Activated naive CD8-positive, alpha-beta T cell (primary cell): ENCODE data around the gene VKORC1L1.
"Not testable (repeated sequence)": the region's sequence is repeated elsewhere in the genome, so short reads cannot be mapped to it uniquely, and the experiment has no call there.

ENCODE experiments used
- H3K27ac Mint-ChIP-seq: one replicate; pipeline ENCODE4 v1.8.0; 2021; ENCODE audit warnings: mixed read lengths
- H3K27me3 Mint-ChIP-seq: one replicate; pipeline ENCODE4 v1.8.0; 2021; ENCODE audit warnings: mixed read lengths
- H3K36me3 Mint-ChIP-seq: one replicate; pipeline ENCODE4 v1.8.0; 2021; ENCODE audit warnings: mixed read lengths
- H3K4me1 Mint-ChIP-seq: one replicate; pipeline ENCODE4 v1.8.0; 2021; ENCODE audit warnings: low read depth, mixed read lengths
- H3K4me3 Mint-ChIP-seq: one replicate; pipeline ENCODE4 v1.8.0; 2021; ENCODE audit warnings: mild to moderate bottlenecking, mixed read lengths
- H3K9me3 Mint-ChIP-seq: one replicate; pipeline ENCODE4 v1.8.0; 2021; ENCODE audit warnings: low read depth, mixed read lengths

Gene VKORC1L1

GRCh38 chr7:65992526-65992925 is 119.7 kb downstream of the VKORC1L1 start:
- Mint-ChIP-seq H3K27ac (no peak overlapping the region), H3K9me3 (no peaks in the 10 kb centered on the region), H3K4me3 (no peak overlapping the region), H3K27me3 (no peaks in the 10 kb centered on the region), H3K36me3 (no peaks in the 10 kb centered on the region), H3K4me1 (no peaks in the 10 kb centered on the region)

- not testable (repeated sequence) for H3K9me3 Mint-ChIP-seq, H3K4me1 Mint-ChIP-seq, H3K27ac Mint-ChIP-seq, H3K27me3 Mint-ChIP-seq, H3K36me3 Mint-ChIP-seq, H3K4me3 Mint-ChIP-seq
These were observed 122.1 kb downstream of the VKORC1L1 start for GRCh38 chr7:65994984-65995383.

DNA sequence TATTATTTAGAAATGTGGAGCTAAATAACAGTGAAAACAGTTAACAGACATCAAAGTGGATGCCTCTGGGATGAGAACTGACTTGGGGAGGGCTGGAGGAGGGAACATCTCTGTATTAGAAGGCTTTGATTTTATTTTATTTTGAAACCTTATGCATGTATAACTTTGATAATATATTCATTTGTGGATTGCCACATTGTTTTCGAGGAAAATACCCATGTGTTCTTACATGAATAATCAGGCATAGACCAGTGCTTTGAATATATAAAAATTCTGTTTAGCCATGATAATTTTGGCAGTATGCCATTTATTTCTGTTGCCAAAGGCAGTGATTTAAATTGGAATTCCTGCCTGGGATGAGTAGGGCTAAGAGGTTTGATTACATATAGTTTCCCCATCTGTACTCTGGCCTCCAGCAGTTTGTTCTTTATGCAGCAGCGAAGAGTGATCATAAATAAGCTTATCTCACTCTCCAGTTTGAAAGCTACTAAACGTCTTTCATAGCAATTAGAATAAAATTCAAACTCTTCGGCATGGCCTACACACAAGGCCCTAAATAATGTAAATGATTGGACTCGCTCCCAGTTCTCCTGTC is 128.0 kb downstream of the VKORC1L1 start:
- not testable (repeated sequence) for H3K36me3 Mint-ChIP-seq, H3K9me3 Mint-ChIP-seq, H3K27ac Mint-ChIP-seq, H3K4me1 Mint-ChIP-seq, H3K27me3 Mint-ChIP-seq, H3K4me3 Mint-ChIP-seq

DNA sequence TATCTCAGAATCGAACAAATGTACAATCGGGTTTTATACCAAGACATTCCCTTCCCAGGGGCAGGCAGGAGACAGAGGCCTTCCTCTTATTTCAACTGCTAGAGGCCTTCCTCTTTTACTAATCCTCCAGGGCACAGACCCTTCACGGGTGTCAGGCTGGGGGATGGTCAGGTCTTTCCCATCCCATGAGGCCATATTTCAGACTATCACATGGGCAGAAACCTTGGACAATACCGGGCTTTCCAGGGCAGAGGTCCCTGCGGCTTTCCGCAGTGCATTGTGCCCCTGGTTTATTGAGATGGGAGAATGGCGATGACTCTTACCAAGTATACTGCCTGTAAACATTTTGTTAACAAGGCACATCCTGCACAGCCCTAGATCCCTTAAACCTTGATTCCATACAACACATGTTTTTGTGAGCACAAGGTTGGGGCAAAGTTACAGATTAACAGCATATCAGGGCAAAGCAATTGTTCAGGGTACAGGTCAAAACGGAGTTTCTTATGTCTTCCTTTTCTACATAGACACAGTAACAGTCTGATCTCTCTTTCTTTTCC is 132.3 kb downstream of the VKORC1L1 start:
- H3K4me1 Mint-ChIP-seq, H3K27ac Mint-ChIP-seq, H3K4me3 Mint-ChIP-seq, H3K9me3 Mint-ChIP-seq, H3K27me3 Mint-ChIP-seq, H3K36me3 Mint-ChIP-seq: not testable (repeated sequence)

GRCh38 chr7:66007232-66007631 is 134.4 kb downstream of the VKORC1L1 start:
- Mint-ChIP-seq H3K27me3 (no peaks in the 10 kb centered on the region), H3K9me3 (no peaks in the 10 kb centered on the region), H3K4me3 (no peak overlapping the region), H3K36me3 (no peaks in the 10 kb centered on the region), H3K4me1 (no peaks in the 10 kb centered on the region), H3K27ac (no peak overlapping the region)
